ENCODE results near the gene FOLR3.

GRCh38 chr11:72146625-72147024, 11.1 kb downstream of the FOLR3 start:
- TF ChIP-seq, protein P1, sequence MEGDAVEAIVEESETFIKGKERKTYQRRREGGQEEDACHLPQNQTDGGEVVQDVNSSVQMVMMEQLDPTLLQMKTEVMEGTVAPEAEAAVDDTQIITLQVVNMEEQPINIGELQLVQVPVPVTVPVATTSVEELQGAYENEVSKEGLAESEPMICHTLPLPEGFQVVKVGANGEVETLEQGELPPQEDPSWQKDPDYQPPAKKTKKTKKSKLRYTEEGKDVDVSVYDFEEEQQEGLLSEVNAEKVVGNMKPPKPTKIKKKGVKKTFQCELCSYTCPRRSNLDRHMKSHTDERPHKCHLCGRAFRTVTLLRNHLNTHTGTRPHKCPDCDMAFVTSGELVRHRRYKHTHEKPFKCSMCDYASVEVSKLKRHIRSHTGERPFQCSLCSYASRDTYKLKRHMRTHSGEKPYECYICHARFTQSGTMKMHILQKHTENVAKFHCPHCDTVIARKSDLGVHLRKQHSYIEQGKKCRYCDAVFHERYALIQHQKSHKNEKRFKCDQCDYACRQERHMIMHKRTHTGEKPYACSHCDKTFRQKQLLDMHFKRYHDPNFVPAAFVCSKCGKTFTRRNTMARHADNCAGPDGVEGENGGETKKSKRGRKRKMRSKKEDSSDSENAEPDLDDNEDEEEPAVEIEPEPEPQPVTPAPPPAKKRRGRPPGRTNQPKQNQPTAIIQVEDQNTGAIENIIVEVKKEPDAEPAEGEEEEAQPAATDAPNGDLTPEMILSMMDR (IDR thresholded peaks at IDR 0.05; ENCODE audit: low read depth, low read length) = no peak
- no peak for TF ChIP-seq POLR2A (IDR thresholded peaks at IDR 0.05; ENCODE audit: extremely low read depth, insufficient read length)

All from NB4 (cell line).